Measurements from ENCODE around the gene TM9SF4.

Gene TM9SF4

DNA sequence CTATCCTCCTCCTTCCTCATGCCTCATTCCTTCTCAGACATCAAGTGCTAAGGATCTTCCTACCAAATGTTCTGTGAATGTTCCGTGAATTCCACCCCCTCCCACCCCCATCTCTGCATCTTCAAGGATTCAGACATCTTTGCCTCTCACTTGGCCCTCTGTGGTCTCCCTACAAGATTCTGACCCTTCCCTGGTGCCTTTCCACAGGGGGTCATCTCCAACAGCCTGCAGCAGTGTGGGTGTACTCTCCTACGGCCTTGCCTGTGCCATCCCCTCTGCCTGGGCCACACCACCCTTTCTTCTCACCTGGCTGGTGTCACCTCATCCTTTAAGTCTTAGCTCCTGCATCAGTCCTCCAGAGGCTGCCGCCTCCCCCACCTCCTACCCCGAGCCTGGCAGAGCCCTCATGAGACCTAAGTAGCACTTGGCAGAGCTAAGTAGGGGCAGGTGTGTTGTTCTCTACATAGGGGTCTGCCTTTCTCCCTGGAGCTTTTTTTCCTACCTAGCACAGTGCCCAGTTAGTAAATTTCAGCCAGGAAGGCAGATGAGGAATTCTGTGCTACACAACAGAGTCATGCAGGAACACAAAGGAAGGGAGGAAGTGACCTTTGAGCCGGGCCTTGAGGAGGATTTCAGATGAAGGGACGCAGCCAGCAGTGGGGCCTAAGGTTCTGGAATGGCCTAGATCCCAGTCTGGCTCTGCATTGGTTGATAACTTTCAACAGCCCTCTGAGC is 43.1 kb downstream of the TM9SF4 start:
- no peak for DNase-seq (ENCODE audit: extremely low read depth, low read depth)
- H3K4me3 ChIP-seq (replicated peaks; ENCODE audit: low read depth, low read length) = no peak overlapping the region
- no peak for TF ChIP-seq CTCF (IDR thresholded peaks at IDR 0.05; ENCODE audit: low read depth, low read length, missing control alignments)

DNA sequence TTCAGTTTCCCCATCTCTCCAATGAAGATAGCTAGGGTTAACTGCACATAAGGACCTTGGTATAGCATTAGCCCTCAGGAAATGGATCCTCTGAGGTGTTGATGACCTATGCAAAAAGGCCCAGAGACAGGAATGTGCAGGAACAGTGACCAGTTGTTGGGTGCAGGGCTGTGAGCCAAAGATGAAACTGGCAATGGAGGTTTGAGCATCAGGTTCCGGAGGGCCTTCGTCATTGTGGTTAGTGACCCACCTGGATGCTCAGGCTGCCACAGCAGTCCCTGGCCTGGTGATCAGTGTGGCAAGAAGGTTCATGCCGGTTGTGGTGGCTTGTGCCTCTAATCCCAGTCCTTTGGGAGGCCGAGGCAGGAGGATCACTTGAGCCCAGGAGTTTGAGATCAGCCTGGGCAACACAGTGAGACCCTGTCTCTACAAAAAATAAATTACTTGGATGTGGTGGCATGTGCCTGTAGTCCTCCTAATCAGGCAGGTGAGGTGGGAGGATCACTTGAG is 43.7 kb downstream of the TM9SF4 start:
- TF ChIP-seq CTCF (IDR thresholded peaks at IDR 0.05; ENCODE audit: low read depth, low read length, missing control alignments) = no peak
- no peak overlapping the region for H3K4me3 ChIP-seq (replicated peaks; ENCODE audit: low read depth, low read length)
- no peak for DNase-seq (ENCODE audit: extremely low read depth, low read depth)

GRCh38 chr20:32153771-32154170 is 44.3 kb downstream of the TM9SF4 start:
- no peak for TF ChIP-seq CTCF (IDR thresholded peaks at IDR 0.05; ENCODE audit: low read depth, low read length, missing control alignments)
- no peak for DNase-seq (ENCODE audit: extremely low read depth, low read depth)
- H3K4me3 ChIP-seq (replicated peaks; ENCODE audit: low read depth, low read length) = no peak overlapping the region

- DNase-seq (ENCODE audit: extremely low read depth, low read depth) = peak; percentile 38
- no peak overlapping the region for H3K4me3 ChIP-seq (replicated peaks; ENCODE audit: low read depth, low read length)
These were observed 45.8 kb downstream of the TM9SF4 start for GRCh38 chr20:32155017-32155981.

DNA sequence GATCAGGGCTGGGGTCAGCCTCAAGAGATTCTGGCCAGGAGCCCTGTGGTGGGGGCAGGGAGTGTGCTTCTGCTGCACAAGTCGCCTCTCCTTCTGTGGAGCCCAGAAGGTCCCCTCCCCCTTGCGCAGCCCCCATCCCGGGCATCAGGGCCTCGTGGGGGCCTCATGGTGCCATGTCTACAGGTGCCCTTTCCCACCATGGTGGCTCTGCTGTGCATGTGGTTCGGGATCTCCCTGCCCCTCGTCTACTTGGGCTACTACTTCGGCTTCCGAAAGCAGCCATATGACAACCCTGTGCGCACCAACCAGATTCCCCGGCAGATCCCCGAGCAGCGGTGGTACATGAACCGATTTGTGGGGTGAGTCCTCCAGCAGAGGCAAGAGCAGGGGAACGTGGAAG is 48.1 kb downstream of the TM9SF4 start:
- no peak for DNase-seq (ENCODE audit: extremely low read depth, low read depth)
- no peak overlapping the region for H3K4me3 ChIP-seq (replicated peaks; ENCODE audit: low read depth, low read length)
- no peak for TF ChIP-seq CTCF (IDR thresholded peaks at IDR 0.05; ENCODE audit: low read depth, low read length, missing control alignments)

More at GRCh38 chr20:32155017-32155981, 45.8 kb downstream of the TM9SF4 start:
- TF ChIP-seq CTCF (IDR thresholded peaks at IDR 0.05; ENCODE audit: low read depth, low read length, missing control alignments) = peak; percentile 22

GRCh38 chr20:32158351-32158750 is 48.8 kb downstream of the TM9SF4 start:
- no peak overlapping the region for H3K4me3 ChIP-seq (replicated peaks; ENCODE audit: low read depth, low read length)
- no peak for DNase-seq (ENCODE audit: extremely low read depth, low read depth)
- no peak for TF ChIP-seq CTCF (IDR thresholded peaks at IDR 0.05; ENCODE audit: low read depth, low read length, missing control alignments)

Measured in HFF-Myc (cell line).